Panc1 (cell line): ENCODE measurements around the gene CHSY1. TPM values are rescaled to one million over a fixed set of nuclear protein-coding genes. Genes with fewer than 3 reads are reported as not detected.
A peak's percentile ranks its signal among the peaks of the same experiment; 100 is the strongest.

Experiments used
- ATAC-seq: fragments of 200-7000 bp; cut with Tn5 transposase; 2 replicates; pipeline ENCODE4 v1.9.1; 2020; ENCODE audit warnings: mild to moderate bottlenecking, moderate library complexity
- BruUV-seq: library from RNA; stranded (reverse); fragments of 400-500 nt; replicated peaks from 2 replicates; lab custom pipeline; 2021; lab: Mats Ljungman, UMichigan
- CTCF ChIA-PET: fragments of 300-600 bp; sonication (Branson Sonifier 250); formaldehyde crosslinking; loops from one replicate; lab custom pipeline; 2022; ENCODE audit warnings: antibody characterized with exemption; lab: Charles Lee
- POLR2A ChIA-PET: fragments of 300-600 bp; sonication (Branson Sonifier 250); formaldehyde crosslinking; loops from one replicate; lab custom pipeline; 2022; ENCODE audit warnings: antibody characterized with exemption; lab: Charles Lee
- DNase-seq: peaks from one replicate; pipeline ENCODE4 v3.0.0-alpha.2; 2010; ENCODE audit warnings: low read depth, low spot score
- H3K27ac ChIP-seq: 2 replicates; pipeline ENCODE4 v1.5.1; 2011; ENCODE audit warnings: mild to moderate bottlenecking, low read length, inconsistent platforms
- H3K27me3 ChIP-seq: fragments of 200-500 bp; sonication (Bioruptor generic); 2 replicates; pipeline ENCODE4 v1.6.0; 2014; ENCODE audit warnings: low read length, inconsistent platforms; ENCODE audit not compliant: control insufficient read depth, insufficient read depth
- H3K36me3 ChIP-seq: fragments of 200-500 bp; sonication (Bioruptor generic); 2 replicates; pipeline ENCODE4 v1.5.1; 2014; ENCODE audit warnings: inconsistent platforms, mild to moderate bottlenecking, low read length, moderate library complexity; ENCODE audit not compliant: control insufficient read depth, insufficient read depth
- H3K4me1 ChIP-seq: 2 replicates; pipeline ENCODE4 v1.5.1; 2011; ENCODE audit warnings: inconsistent platforms, mild to moderate bottlenecking, low read length, moderate library complexity; ENCODE audit not compliant: control insufficient read depth, insufficient read depth
- H3K4me3 ChIP-seq, 2 experiments: 2 replicates each; pipeline ENCODE4 v1.5.1; 2011 to 2012; ENCODE audit warnings: low read depth in 2 of 2, low read length in 2 of 2, mild to moderate bottlenecking in 2 of 2, inconsistent platforms in 1 of 2, moderate library complexity in 1 of 2
- H3K9me3 ChIP-seq: fragments of 200-500 bp; sonication (Bioruptor generic); 2 replicates; pipeline ENCODE4 v1.5.1; 2014; ENCODE audit warnings: low read depth, mild to moderate bottlenecking, inconsistent platforms, low read length, moderate library complexity; ENCODE audit not compliant: control insufficient read depth, insufficient read depth
- POLR2AphosphoS5 ChIP-seq: IDR thresholded peaks from 2 replicates; pipeline ENCODE4 v1.6.1; 2012; ENCODE audit warnings: mild to moderate bottlenecking, low read depth, low read length, moderate library complexity
- SIN3A ChIP-seq: IDR thresholded peaks from 2 replicates; pipeline ENCODE4 v1.6.1; 2012; ENCODE audit warnings: low read depth, mild to moderate bottlenecking, low read length, moderate library complexity, borderline replicate concordance; ENCODE audit not compliant: insufficient read depth
- TCF7L2 ChIP-seq: IDR thresholded peaks from 2 replicates; pipeline ENCODE4 v1.6.1; 2011; ENCODE audit warnings: mild to moderate bottlenecking, low read depth, low read length, inconsistent platforms
- in situ Hi-C: cut with HindIII; loops from 2 replicates; pipeline ENCODE4 v1.10.0; 2016; ENCODE audit warnings: low sequenced_read_pairs, low pct_unique_long_range_greater_than_20kb
- intact Hi-C: fragments of 100-400 bp; cut with micrococcal nuclease; formaldehyde crosslinking; loops from one replicate; pipeline ENCODE4 v1.10.0; 2022; ENCODE audit not compliant: unreplicated experiment
- total RNA-seq: library from RNA; stranded (reverse); gene quantifications from one replicate; pipeline ENCODE4 v1.2.1, GENCODE V29; 2021; ENCODE audit not compliant: unreplicated experiment
- TF ChIP-seq, protein P1 (sequence below): fragments of 450-650 bp; IDR thresholded peaks from 2 replicates; pipeline ENCODE4 v1.5.1; 2017; ENCODE audit warnings: mild to moderate bottlenecking
- TF ChIP-seq, protein P2 (sequence below), 2 experiments: IDR thresholded peaks; 2 replicates each; pipeline ENCODE4 v1.6.1; 2011 to 2012; ENCODE audit warnings: low read depth in 2 of 2, control low read depth in 1 of 2, low read length in 1 of 2, mild to moderate bottlenecking in 1 of 2, moderate library complexity in 1 of 2; ENCODE audit not compliant: insufficient read depth in 1 of 2

The CHSY1 gene
- total RNA-seq, 1 experiment from 2014 or later = 50.8 TPM

DNA sequence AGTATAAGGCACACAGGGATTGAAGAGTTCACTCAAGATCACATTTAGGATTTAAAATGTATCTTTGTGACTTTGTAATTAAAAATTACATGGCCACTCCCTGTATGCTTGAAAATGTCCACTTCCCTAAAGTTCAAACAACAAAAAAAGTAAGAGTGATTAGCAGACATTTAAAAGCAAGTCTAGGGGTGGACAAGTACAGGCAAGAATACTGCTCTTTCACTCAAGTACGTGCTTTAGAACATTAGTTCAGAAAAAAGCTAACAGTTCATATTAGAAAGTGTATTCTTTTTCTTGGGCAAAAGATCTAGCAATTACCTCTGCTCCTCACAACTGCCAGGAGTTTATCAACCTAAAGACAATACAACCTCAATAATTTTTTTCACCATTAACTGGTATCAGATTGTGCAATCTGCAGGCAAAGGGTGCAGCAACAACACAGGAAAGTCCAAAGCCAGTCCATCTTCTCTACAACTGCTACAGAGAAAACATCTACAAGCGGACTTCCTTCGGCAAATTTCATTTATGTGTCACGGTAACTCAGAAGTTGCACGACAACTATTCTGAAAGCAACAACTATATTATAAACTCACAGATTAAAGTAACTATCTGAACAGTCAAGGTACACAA is 18.1 kb downstream of the CHSY1 start:
- BruUV-seq = no TSS peak
- ChIA-PET POLR2A (no interaction called here), CTCF (no interaction called here)
- Histone ChIP-seq H3K27me3 (no peaks in the 10 kb centered on the region), H3K27ac (no peak overlapping the region), H3K4me3 (no peak overlapping the region), H3K9me3 (no peaks in the 10 kb centered on the region), H3K36me3 (peaks cover 6% of the 10 kb centered on the region; the same call in 1 of the 2 replicates), H3K4me1 (0 out of 2 replicates have a peak, but pooled peaks cover 8% of the 10 kb centered on the region)
- in situ Hi-C loops (no loop called here), intact Hi-C loops (no loop called here)
- DNase-seq (no peak), ATAC-seq (no peak)
- TF ChIP-seq, protein P1, sequence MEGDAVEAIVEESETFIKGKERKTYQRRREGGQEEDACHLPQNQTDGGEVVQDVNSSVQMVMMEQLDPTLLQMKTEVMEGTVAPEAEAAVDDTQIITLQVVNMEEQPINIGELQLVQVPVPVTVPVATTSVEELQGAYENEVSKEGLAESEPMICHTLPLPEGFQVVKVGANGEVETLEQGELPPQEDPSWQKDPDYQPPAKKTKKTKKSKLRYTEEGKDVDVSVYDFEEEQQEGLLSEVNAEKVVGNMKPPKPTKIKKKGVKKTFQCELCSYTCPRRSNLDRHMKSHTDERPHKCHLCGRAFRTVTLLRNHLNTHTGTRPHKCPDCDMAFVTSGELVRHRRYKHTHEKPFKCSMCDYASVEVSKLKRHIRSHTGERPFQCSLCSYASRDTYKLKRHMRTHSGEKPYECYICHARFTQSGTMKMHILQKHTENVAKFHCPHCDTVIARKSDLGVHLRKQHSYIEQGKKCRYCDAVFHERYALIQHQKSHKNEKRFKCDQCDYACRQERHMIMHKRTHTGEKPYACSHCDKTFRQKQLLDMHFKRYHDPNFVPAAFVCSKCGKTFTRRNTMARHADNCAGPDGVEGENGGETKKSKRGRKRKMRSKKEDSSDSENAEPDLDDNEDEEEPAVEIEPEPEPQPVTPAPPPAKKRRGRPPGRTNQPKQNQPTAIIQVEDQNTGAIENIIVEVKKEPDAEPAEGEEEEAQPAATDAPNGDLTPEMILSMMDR = no peak
- TF ChIP-seq, protein P2, sequence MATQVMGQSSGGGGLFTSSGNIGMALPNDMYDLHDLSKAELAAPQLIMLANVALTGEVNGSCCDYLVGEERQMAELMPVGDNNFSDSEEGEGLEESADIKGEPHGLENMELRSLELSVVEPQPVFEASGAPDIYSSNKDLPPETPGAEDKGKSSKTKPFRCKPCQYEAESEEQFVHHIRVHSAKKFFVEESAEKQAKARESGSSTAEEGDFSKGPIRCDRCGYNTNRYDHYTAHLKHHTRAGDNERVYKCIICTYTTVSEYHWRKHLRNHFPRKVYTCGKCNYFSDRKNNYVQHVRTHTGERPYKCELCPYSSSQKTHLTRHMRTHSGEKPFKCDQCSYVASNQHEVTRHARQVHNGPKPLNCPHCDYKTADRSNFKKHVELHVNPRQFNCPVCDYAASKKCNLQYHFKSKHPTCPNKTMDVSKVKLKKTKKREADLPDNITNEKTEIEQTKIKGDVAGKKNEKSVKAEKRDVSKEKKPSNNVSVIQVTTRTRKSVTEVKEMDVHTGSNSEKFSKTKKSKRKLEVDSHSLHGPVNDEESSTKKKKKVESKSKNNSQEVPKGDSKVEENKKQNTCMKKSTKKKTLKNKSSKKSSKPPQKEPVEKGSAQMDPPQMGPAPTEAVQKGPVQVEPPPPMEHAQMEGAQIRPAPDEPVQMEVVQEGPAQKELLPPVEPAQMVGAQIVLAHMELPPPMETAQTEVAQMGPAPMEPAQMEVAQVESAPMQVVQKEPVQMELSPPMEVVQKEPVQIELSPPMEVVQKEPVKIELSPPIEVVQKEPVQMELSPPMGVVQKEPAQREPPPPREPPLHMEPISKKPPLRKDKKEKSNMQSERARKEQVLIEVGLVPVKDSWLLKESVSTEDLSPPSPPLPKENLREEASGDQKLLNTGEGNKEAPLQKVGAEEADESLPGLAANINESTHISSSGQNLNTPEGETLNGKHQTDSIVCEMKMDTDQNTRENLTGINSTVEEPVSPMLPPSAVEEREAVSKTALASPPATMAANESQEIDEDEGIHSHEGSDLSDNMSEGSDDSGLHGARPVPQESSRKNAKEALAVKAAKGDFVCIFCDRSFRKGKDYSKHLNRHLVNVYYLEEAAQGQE (IDR thresholded peaks at IDR 0.05; ENCODE audit: insufficient read depth in 1 of 2, low read depth in 2 of 2, low read length in 1 of 2) = no peak
- no peak for TF ChIP-seq SIN3A
- TF ChIP-seq POLR2AphosphoS5 = no peak

DNA sequence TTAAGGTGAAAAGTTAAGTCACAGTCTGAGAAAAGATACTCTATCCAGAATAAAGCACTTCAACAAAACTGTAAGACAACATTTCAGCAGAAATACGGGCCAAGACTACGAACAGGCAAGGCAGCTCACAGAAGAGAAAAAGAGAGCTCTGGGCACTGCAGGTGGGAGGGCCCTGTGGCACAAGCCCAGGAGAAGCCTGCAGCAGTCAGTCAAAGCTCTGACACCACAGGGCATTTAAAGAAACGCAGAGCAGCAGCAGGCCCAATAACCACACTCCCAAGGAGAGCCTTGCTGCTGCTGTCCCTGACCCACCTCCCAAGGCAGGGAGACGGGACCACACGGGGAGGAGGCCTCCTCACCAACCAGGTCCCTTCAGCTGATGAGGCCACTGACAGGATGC is 19.2 kb downstream of the CHSY1 start:
- CTCF ChIA-PET = no interaction called here
- DNase-seq (no peak), ATAC-seq (peak; percentile 70; the same call in 1 of the 2 replicates)
- Histone ChIP-seq H3K27ac (no peak overlapping the region), H3K36me3 (peaks cover 6% of the 10 kb centered on the region; the same call in 1 of the 2 replicates), H3K27me3 (no peaks in the 10 kb centered on the region), H3K4me1 (0 out of 2 replicates have a peak, but pooled peaks cover 8% of the 10 kb centered on the region), H3K9me3 (no peaks in the 10 kb centered on the region), H3K4me3 (no peak overlapping the region)
- TF ChIP-seq, protein P2 (IDR thresholded peaks at IDR 0.05; ENCODE audit: insufficient read depth in 1 of 2, low read depth in 2 of 2, low read length in 1 of 2) = no peak
- no peak for TF ChIP-seq TCF7L2
- TF ChIP-seq, protein P1 = no peak
- BruUV-seq = no TSS peak
- in situ Hi-C loops (no loop called here), intact Hi-C loops (no loop called here)
- POLR2A ChIA-PET = no interaction called here
